HG03039 (cell line): ENCODE data around the gene MROH2B.

Experiments used
- ATAC-seq: cut with Tn5 transposase; IDR thresholded peaks from one replicate; pipeline ENCODE4 v1.9.1; 2021; ENCODE audit warnings: mild to moderate bottlenecking, moderate library complexity; ENCODE audit not compliant: unreplicated experiment

Gene MROH2B

DNA sequence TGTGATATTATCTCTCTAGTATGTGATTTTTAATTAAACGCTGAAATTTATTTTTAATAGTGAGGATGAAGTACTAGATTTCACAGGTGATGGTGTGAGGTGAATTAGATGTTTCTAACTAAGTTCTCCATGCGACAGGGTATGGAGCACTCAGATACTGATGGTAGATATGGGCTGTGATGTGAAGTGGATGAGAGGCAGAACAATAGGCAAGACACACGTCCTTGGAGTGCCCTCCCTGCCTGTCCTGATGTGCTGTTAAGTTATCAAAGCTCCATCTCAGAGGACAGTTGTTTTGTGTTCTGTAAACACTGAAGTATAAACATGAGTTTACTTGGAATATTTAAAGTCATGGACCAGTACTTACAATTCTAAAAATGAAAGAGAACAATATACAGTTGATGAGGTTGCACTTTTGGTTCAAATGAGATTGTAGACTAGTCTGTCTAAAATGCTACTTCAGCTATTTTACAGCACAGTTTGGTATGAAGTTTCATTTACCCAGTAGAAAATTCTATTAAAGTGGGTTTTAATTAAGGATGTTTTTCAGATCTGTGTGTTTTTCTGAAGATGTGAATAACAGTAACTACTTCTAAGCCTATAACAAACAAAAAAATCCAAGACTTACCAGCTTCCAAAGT lies 97.7 kb downstream of the MROH2B start:
- no peak for ATAC-seq

DNA sequence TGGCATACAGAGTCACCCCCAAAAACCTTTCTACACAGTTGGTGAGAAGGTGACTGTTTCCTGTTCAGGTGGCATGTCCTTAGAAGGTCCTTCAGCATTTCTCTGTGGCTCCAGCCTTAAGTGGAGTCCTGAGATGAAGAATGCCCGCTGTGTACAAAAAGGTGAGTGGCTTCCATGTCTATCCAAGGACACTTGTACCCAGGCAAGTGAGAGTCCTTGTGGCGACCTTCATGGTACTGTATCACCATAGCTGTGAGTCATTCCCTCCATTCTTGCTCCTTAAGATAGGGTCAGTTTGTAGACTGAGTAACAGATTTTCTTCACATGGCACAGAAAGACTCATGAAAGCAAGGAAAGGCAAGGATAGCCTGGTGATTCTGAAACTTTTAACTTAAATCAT lies 98.7 kb downstream of the MROH2B start:
- ATAC-seq: no peak

- ATAC-seq: no peak
These were observed 108.8 kb downstream of the MROH2B start for GRCh38 chr5:40962207-40962955.

- ATAC-seq: no peak
These were observed 111.1 kb downstream of the MROH2B start for GRCh38 chr5:40960037-40960436.

DNA sequence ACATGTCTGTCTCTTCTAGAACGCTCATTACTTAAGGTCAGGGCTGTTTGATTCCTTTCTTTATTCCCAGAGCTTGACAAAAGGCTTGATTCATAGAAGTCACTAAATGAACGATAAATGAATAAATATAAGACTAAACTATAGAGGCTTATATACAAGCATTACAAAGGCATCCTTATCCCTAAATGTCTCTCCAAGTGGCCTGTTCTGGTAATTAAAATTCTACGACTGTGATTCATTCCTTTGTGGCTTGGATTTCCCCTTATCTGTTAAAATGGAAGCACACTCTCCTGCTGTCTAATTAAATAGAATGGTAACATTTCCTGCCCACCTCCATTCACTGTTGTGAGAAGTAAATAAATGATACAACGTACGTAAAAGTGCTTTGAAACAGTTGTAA lies 112.3 kb downstream of the MROH2B start:
- ATAC-seq: no peak

GRCh38 chr5:40957048-40957447 lies 114.1 kb downstream of the MROH2B start:
- ATAC-seq: no peak

DNA sequence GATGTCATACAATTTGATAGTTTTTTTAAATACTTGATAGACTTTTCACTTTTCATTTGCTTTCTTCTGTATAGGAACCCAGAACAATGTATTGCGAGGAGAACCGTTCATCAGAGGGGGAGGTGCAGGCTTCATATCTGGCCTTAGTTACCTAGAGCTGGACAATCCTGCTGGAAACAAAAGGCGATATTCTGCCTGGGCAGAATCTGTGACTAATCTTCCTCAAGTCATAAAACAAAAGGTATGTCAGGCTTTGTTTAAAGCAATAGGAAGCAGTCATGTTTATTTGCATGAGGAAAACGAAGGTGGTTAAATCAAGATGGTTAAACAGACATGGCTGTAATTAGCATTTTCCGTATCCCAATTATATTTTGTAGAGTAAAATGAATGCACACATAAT lies 115.8 kb downstream of the MROH2B start:
- no peak for ATAC-seq
